ENCODE data around the gene TSPAN1.
"Not testable (repeated sequence)": the region's sequence is repeated elsewhere in the genome, so short reads cannot be mapped to it uniquely, and the experiment has no call there.

The TSPAN1 gene

DNA sequence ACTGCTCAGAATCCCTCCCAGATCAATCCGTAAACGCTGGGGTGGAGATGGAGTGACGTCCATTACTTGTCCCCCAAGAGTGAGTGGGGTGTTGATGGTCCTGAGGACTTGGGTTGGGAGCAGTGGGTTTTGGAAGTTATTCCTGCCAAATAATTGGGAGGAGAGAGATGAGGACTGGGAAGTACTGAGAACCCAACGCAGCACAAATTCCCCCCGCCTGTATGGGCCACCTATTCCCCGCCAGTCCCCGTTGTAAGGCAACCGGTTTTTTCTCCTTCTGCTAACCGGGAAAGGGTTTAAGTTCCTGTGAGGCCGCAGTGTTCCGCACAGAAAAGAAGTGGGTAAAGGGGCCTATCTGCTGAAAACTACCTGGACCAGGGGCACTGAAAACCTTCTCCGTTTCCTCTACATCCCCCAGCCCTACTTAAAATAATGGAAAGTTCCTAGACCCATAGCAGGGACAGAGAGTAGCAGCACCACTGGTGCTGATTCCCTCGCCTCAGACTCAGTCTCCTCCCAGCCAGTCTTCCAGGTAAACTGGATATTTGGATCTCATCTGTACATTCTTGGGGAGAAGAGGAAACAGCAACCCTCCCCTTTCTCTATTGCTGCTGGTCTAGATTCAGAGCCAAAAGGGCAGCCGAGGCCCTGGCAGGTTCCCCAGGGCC lies 29.0 kb downstream of the TSPAN1 start:
- H3K4me3 ChIP-seq, result peak overlapping the region; percentile 49 to 73 (median 61)
- H3K27ac ChIP-seq, result peak overlapping the region in 17 of 21 experiments; percentile 41 to 89 (median 72)

DNA sequence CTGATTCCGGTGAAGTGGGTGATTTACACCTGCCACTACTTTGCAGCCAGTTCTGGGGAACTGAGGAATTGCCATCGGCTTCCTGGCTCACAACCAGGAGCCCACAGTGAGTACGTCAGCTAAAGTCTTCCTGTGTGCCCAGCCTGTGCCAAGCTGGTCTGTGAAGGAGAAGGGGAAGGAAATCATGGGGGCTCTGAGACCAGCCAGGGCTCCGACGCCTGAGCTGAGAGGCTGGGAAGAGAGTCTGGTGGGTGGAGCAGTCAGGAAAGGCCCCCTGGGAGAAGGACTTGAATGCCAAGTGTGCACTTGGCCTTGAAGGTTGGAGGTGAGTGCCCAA lies 29.5 kb downstream of the TSPAN1 start:
- peak overlapping the region in 11 of 21 experiments; percentile 65 to 89 (median 79) for H3K27ac ChIP-seq
- peak overlapping the region in 5 of 7 experiments; percentile 49 to 68 (median 58) for H3K4me3 ChIP-seq

DNA sequence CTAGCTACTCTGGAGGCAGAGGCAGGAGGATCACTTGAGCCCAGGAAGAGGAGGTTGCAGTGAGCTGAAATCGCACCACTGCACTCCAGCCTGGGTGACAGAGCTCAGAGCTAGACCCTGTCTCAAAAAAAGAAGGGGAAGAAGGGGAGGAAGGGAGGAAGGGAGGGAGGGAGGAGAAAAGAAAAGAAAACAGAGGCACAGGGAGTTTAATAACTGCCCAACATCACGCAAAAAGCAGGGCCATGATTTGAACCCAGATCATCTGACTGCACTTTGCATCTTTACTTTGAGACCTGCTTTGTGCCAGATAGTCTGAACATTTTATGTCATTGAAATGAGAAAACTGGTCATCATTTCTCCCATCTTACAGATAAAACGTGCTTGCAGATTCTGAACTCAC lies 30.3 kb downstream of the TSPAN1 start:
- Histone ChIP-seq H3K4me3 (no peak overlapping the region), H3K27ac (peak overlapping the region in 8 of 21 experiments; percentile 18 to 85 (median 72))

DNA sequence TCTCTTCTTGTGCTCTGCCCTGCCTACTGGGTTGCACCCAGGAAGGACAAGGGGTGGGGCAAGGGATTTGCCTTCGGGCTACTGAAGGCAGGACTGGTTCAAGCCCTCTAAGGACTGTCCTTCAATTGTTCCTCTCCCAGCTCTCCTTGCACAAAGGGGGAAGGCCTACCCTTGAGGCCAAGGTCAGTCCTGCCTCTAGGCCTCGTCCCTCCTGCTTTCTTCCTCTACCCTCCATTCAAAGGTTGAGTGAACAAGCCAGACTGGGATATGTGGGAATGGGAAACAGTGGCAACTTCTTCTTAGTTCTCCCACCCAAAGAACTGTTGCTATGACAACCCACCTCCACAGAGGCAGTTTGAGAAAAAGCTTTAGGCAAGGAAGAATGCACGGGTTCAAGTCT lies 30.9 kb downstream of the TSPAN1 start:
- Histone ChIP-seq H3K27ac (peak overlapping the region in 8 of 21 experiments; percentile 11 to 81 (median 22)), H3K4me3 (no peak overlapping the region)

DNA sequence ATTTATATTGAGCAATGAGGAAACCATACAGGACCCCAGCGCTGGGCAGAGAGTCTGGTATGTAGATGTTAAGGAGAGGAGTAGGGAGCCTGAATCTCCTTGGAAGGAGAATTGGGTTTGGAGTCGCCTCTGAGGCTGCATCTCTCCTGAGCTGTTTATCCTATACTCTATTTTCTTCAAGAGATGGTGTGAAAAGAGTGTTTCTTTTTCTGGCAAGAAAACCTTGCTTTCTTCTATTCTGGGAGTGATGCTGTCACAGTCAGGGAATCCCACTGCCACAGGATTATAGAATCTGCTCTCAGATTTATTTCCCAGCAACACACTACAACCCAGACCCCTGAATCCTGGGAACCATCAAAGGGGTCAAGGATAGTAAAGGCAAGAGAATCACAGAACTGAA lies 31.5 kb downstream of the TSPAN1 start:
- Histone ChIP-seq H3K27ac (peak overlapping the region in 3 of 21 experiments; percentile 12 to 81 (median 18)), H3K4me3 (no peak overlapping the region)

DNA sequence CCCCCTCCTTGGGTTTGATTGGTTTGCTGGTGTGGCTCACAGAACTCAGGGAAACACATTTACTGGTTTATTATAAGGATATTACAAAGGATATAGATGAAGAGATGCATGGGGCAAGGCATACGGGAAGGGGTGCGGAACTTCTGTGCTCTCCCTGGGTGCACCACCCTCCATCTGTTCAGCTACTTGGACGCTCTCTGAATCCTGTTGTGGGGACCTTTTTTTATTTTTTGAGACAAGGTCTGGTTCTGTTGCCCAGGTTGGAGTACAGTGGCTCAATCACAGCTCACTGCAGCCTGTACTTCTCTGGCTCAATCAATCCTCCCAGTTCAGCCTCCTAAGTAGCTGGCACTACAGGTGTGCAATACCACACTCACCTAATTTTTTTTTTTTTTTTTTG lies 35.7 kb downstream of the TSPAN1 start:
- H3K4me3 ChIP-seq, result no peak overlapping the region

DNA sequence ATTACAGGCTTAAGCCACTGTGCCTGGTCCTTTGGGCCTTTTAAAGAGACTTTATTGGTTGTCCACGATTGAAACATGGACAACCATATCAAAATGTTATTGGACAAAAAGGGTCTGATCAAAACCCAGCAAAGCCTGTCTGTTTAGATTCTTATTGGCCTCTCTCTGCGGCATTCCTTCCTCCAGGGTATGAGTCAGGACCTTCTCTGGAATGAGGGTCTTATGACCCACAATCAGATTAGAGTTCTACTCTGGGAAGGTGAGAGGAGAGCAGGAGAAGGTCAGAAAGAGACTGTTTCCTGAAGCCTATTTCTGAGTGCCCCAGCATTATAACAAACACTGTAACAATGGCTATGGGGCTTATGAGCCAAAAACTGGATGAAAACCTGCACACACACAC lies 36.2 kb downstream of the TSPAN1 start:
- no peak overlapping the region for H3K27ac ChIP-seq
- no peak overlapping the region for H3K4me3 ChIP-seq

More for the DNA sequence above, 35.7 kb downstream of the TSPAN1 start:
- H3K27ac ChIP-seq, result no peak overlapping the region

DNA sequence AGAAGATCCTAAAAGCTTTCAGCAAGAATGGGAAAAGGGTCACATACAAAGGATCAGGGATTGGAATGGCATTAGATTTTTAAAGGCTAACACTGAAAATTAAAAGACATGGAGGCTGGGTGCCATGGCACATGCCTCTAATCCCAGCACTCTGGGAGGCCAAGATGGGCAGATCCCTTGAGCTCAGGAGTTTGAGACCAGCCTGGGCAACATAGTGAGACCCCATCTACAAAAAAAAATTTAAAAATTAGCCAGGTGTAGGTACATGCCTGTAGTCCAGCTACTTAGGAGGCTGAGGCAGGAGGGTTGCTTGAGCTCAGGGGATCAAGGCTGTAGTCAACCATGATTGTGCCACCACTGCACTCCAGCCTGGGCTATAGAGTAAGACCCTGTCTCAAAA lies 40.6 kb downstream of the TSPAN1 start:
- no peak overlapping the region for H3K27ac ChIP-seq
- H3K4me3 ChIP-seq, result no peak overlapping the region

DNA sequence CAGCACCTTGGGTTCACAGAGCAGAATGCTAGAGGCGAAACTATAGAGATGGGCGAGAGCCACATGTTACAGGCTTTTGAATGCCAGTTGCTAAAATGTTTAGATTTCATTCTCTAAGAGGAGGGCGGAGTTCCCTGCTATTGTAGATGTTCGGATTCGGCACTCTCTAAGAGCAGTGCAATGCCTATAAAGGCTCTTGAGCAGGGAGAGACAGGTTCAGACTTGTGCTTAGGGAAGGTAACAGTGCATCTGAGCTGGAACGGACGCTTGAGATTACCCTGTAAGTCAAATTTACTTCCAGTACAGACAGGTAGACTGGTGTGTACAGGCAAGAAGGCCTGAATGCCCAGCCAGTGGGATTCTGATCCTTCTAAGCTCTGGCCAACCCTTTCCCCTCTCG lies 43.6 kb downstream of the TSPAN1 start:
- no peak overlapping the region for H3K4me3 ChIP-seq
- peak overlapping the region in 17 of 21 experiments; percentile 6 to 76 (median 54) for H3K27ac ChIP-seq

DNA sequence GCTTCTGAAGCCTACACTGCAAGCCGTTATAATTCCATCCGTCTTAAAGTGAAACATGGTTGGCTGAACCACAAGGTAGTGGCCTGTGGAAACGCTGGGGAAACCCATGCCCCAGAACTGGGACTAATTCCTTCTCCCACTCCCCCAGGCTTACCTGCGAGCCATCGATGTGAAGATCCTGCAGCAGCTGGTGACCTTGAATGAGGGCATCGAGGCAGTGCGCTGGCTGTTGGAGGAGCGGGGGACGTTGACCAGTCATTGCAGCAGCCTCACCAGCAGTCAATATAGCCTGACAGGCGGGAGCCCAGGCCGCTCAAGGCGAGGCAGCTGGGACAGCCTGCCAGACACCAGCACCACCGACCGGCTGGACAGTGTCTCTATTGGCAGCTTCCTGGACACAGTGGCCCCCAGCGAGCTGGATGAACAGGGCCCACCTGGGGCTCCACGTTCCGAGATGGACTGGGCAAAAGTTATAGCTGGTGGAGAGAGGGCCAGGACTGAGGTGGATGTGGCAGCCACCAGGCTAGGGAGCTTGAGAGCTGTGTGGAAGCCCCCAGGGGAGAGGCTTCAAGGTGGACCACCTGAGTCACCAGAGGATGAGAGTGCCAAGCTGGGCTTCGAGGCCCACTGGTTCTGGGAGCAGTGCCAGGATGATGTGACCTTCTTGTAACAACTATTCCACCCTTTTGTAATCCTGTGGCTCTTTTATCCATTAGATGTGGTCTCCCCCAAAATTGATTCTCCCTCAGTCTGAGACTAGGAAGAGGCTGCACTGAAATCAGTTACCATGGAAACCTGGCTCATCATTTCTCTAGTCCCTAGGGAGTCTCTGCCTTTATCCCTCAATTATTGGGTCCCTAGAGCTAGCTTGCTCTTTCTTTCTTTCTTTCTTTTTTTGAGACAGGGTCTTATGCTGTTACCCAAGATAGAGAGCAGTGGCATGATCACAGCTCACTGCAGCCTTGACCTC lies 44.9 kb downstream of the TSPAN1 start:
- peak overlapping the region in 3 of 21 experiments; percentile 20 to 42 (median 38) for H3K27ac ChIP-seq
- H3K4me3 ChIP-seq, result no peak overlapping the region

DNA sequence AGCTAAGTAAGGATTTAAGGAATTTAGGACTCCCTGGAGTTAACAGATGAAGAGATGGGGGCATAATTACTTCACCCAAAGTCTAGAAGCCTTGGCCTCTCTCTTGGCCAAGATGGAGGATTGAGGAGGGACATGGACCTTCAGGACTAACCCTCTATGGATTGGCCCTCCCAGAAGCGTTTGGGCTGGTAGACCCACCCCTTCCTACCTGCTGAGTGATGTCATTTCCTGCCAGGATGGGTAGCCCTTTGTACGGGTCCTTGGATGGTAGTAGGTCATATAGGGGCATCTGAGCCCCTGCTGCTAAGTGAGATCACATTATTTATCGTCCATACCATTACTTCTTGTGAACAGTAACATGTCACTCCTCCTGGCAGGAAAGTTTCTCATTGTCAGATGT lies 45.9 kb downstream of the TSPAN1 start:
- no peak overlapping the region for H3K27ac ChIP-seq
- no peak overlapping the region for H3K4me3 ChIP-seq

DNA sequence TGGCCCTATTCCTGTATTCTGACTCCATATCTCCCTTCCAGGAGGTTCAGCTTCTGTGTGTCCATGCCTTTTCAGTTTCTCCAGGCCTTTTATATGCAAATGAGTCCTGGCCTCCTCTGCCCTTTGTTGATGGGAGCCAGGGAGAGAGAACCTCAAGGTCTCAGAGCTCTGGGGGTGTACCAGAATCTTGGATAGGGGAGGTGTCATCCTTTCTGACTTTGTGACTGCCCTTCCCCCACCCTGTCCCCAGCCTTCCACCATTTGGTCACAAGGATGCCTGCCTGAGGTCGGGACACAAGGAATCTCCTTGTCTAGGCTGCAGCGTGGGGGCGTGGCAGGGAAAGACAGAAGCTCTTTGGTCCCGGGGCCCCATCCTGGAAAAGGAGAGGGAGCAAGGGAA lies 46.9 kb downstream of the TSPAN1 start:
- Histone ChIP-seq H3K27ac (peak overlapping the region in 1 of 21 experiments; percentile 16), H3K4me3 (no peak overlapping the region)

DNA sequence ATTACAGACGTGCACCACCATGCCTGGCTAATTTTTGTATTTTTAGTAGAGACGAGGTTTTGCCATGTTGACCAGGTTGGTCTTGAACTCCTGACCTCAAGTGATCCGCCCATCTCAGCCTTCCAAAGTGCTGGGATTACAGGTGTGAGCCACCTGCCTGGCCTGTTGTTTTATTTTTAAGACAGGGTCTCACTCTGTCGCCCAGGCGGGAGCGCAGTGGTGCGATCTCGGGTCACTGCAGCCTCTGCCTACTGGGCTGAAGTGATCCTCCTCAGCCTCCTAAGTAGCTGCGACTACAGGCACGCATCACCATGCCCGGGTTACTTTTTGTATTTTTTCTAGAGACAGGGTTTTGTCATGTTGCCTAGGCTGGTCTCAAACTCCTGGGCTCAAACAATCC lies 48.2 kb downstream of the TSPAN1 start:
- peak overlapping the region in 1 of 21 experiments; percentile 52 for H3K27ac ChIP-seq
- not testable (repeated sequence) for H3K4me3 ChIP-seq

DNA sequence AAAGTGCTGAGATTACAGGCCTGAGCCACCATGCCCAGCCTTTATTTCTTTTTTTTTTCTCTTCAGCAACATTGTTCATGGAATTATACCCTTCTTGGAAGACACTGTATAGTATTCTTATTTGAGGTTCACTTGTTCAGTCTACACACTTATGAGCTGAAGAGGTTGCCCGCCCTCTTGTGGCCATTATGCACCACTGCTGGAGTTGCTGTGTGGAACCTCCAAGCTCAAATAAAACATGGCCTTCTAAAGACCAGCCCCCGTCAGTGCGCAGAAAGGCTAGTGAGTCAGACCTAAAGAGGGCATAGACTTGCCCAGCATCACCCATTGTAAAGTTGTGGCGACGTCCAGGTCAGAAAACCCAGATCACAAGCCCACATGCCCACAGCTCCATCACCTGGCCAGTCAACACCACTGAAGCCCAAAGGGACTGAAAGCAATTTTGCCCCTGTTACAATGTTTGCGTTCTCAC lies 48.6 kb downstream of the TSPAN1 start:
- Histone ChIP-seq H3K4me3 (no peak overlapping the region), H3K27ac (no peak overlapping the region)

DNA sequence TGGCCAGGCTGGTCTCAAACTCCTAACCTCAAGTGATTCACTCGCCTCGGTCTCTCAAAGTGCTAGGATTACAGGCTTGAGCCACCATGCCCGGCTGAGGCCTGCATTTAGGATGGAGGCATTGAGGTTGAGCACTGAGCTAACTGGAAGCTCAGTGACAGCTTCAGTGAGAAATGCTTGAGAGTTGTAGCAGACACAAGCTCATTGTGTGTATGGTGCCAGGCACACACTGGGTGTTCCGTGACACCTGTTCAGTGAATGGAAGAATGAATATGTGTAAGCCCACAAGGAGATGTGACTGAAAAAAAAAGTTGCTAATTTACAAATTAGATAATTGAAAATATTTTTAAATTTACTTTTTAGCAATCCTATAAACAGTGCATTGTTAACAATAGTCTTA lies 50.1 kb downstream of the TSPAN1 start:
- Histone ChIP-seq H3K27ac (no peak overlapping the region), H3K4me3 (no peak overlapping the region)

DNA sequence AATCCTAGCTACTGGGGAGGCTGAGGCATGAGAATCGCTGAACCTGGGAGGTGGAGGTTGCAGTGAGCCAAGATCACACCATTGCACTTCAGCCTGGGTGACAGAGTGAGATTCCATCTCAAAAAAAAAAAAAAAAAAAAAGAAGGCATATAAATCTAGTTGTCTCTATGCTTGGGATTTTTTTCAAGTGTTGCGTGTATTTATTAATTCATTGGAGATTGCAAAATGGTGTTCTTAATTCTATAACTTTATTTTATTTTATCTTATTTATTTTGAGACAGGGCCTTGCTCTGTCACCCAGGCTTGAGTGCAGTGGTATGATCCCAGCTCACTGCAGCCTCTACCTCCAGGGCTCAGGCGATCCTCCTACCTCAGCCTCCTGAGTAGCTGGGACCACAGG lies 56.3 kb downstream of the TSPAN1 start:
- not testable (repeated sequence) for H3K4me3 ChIP-seq, H3K27ac ChIP-seq
